Esophagus (tissue), 2 donors: ENCODE data around the gene PLEKHA8. TPM values are rescaled to one million over a fixed set of nuclear protein-coding genes. Genes with fewer than 3 reads are reported as not detected.

Experiments used
- H3K27ac ChIP-seq, 2 donors: one replicate each; pipeline ENCODE4 v1.5.1; 2013; ENCODE audit warnings: low read depth in 2 of 2, mild to moderate bottlenecking in 2 of 2, inconsistent platforms in 1 of 2, low read length in 1 of 2, moderate library complexity in 1 of 2
- H3K27me3 ChIP-seq, 2 donors: one replicate each; pipeline ENCODE4 v1.6.1; 2013; ENCODE audit warnings: low read length in 2 of 2, control low read depth in 1 of 2, mild to moderate bottlenecking in 1 of 2; ENCODE audit not compliant: insufficient read depth in 2 of 2, control insufficient read depth in 1 of 2
- H3K36me3 ChIP-seq, 2 donors: one replicate each; pipeline ENCODE4 v1.6.1; 2013; ENCODE audit warnings: low read length in 1 of 2; ENCODE audit not compliant: control insufficient read depth in 2 of 2, insufficient read depth in 2 of 2
- H3K4me1 ChIP-seq, 2 donors: one replicate each; pipeline ENCODE4 v1.6.1; 2013; ENCODE audit warnings: low read length in 1 of 2; ENCODE audit not compliant: control insufficient read depth in 2 of 2, insufficient read depth in 2 of 2
- H3K4me3 ChIP-seq, 2 donors: one replicate each; pipeline ENCODE4 v1.5.1; 2013; ENCODE audit warnings: low read length in 2 of 2, mild to moderate bottlenecking in 2 of 2, low read depth in 1 of 2, moderate library complexity in 1 of 2
- H3K9me3 ChIP-seq, 2 donors: one replicate each; pipeline ENCODE4 v1.6.1; 2013; ENCODE audit warnings: mild to moderate bottlenecking in 2 of 2, low read depth in 1 of 2, low read length in 1 of 2, moderate library complexity in 1 of 2; ENCODE audit not compliant: control insufficient read depth in 2 of 2, insufficient read depth in 1 of 2
- WGBS, 2 donors: extraction: QIAGEN DNeasy Blood & Tissue Kit; methylation state at CpG; one replicate each; pipeline ENCODE4 v1.1.7; 2013; 5-methylcytosine and 5-hydroxymethylcytosine counted together
- polyA plus RNA-seq, 2 donors: library from polyadenylated mRNA; stranded (reverse); fragments of 200-250 nt; gene quantifications; one replicate each; pipeline ENCODE4 v1.2.3, GENCODE V29; 2013
- donor health status: healthy with polysubstance abuse.
- donor health status: Bipolar disorder and iron deficiency.

Gene PLEKHA8
- polyA plus RNA-seq, 2 donors: 2.3 to 2.7 TPM

- Histone ChIP-seq H3K4me1 (peaks cover 0 to 6% of the 10 kb centered on the region in 2 donors), H3K27ac (no peak overlapping the region)
Measured at GRCh38 chr7:30145426-30145970, 117.3 kb downstream of the PLEKHA8 start.

DNA sequence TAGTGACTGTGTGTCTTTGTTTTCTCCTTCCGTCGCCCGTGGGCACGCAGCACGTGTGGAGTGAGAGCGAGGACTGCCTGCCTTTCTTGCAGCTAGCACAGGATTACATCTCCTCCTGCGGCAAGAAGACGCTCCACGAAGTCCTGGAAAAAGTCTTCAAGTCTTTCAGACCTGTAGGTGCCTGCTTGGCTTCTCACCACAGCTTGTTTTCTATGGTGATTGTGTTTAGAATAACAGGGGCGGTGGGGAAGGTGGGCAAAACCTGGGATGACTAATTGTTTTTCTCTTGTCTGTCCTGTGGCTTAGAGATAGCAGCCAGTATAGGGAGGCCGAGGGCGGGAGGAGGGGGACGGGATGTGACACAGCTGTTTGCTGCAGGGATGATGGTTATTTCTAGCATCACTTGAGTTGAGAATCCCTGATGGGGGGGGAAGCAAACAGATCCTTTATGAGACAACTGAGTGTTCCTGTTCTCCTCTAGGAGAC lies 118.0 kb downstream of the PLEKHA8 start:
- Histone ChIP-seq H3K36me3 (peaks cover 2 to 5% of the 10 kb centered on the region in 2 donors), H3K27me3 (no peaks in the 10 kb centered on the region), H3K4me3 (no peak overlapping the region), H3K27ac (peak overlapping the region in 1 of 2 donors; percentile 13), H3K9me3 (no peaks in the 10 kb centered on the region), H3K4me1 (peaks cover 0 to 6% of the 10 kb centered on the region in 2 donors)
- 81 to 82% methylated on average over 13 of the region's 13 CpGs for WGBS, 2 donors

More at GRCh38 chr7:30145426-30145970, 117.3 kb downstream of the PLEKHA8 start:
- WGBS, 2 donors: 76 to 80% methylated on average over 6 of the region's 6 CpGs
- no peak overlapping the region for H3K4me3 ChIP-seq
- H3K9me3 ChIP-seq: no peaks in the 10 kb centered on the region
- no peaks in the 10 kb centered on the region for H3K27me3 ChIP-seq
- H3K36me3 ChIP-seq: no peaks in the 10 kb centered on the region

GRCh38 chr7:30147223-30147622 lies 119.0 kb downstream of the PLEKHA8 start:
- peak overlapping the region in 1 of 2 donors; percentile 26 for H3K27ac ChIP-seq
- peaks cover 3 to 7% of the 10 kb centered on the region in 2 donors for H3K36me3 ChIP-seq
- no peak overlapping the region for H3K4me3 ChIP-seq
- H3K4me1 ChIP-seq: peaks cover 0 to 6% of the 10 kb centered on the region in 2 donors
- no peaks in the 10 kb centered on the region for H3K27me3 ChIP-seq
- WGBS, 2 donors: 62 to 71% methylated on average over 4 of the region's 4 CpGs
- H3K9me3 ChIP-seq: no peaks in the 10 kb centered on the region

- 90% methylated on average over 2 of the region's 2 CpGs for WGBS, 2 donors
- peaks cover 0 to 8% of the 10 kb centered on the region in 2 donors for H3K4me1 ChIP-seq
- no peaks in the 10 kb centered on the region for H3K27me3 ChIP-seq
- H3K27ac ChIP-seq: no peak overlapping the region
- H3K4me3 ChIP-seq: no peak overlapping the region
- H3K9me3 ChIP-seq: no peaks in the 10 kb centered on the region
- peaks cover 3 to 9% of the 10 kb centered on the region in 2 donors for H3K36me3 ChIP-seq
Measured at GRCh38 chr7:30147785-30148184, 119.6 kb downstream of the PLEKHA8 start.

DNA sequence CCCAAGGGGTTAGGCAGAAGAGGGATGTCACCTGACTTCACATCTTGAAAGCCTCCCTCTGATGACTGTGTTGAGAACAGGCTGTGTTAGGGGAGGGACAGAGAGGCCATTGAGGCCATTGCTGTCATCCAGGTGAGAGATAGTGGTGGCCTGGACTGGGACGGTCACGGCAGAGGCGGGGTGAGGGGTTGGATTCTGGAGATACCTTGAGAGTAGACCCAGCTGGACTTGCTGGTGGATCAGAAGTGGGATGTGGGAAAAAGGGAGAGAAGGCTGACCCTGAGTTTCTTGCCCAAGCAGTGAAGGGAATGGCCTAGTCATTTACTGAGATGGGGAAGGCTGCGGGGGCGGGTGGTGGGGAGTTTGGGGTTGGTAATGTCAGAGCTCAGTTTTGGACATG lies 120.2 kb downstream of the PLEKHA8 start:
- Histone ChIP-seq H3K4me1 (peaks cover 0 to 6% of the 10 kb centered on the region in 2 donors), H3K9me3 (no peaks in the 10 kb centered on the region), H3K27me3 (no peaks in the 10 kb centered on the region), H3K4me3 (no peak overlapping the region), H3K27ac (peak overlapping the region; percentile 43 to 72), H3K36me3 (peaks cover 3 to 9% of the 10 kb centered on the region in 2 donors)
- 96 to 97% methylated on average over 5 of the region's 5 CpGs for WGBS, 2 donors

DNA sequence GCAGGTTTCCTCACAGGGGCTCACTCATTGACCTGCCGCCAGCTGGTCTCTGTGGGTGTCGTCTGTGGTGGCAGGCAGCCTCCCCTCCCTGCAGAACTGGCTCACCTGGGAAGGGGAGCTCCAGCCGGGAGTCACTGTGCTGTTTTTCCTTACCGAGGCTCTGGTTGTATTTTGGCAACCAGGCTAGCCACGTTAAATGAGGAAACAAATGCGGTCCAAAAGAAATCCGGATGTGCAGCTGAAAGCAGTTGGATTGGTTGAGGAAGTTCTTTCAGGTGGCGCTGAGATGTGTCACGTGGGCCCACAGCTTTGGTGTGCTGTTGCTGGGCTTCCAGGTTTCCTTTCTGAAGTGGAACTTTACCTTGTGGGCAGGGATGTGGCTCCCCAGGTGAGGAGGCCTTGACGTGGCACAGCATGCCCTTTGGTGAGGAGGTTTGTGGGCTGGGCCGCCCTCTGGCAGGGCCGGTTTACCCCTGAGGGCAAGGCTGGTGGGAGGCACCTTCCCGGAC lies 120.8 kb downstream of the PLEKHA8 start:
- peak overlapping the region; percentile 72 to 88 for H3K27ac ChIP-seq
- 33 to 55% methylated on average over 13 of the region's 13 CpGs for WGBS, 2 donors
- H3K27me3 ChIP-seq: no peaks in the 10 kb centered on the region
- peak overlapping the region in 1 of 2 donors; percentile 31 for H3K4me3 ChIP-seq
- H3K9me3 ChIP-seq: no peaks in the 10 kb centered on the region
- H3K4me1 ChIP-seq: peaks cover 0 to 6% of the 10 kb centered on the region in 2 donors
- H3K36me3 ChIP-seq: peaks cover 3 to 9% of the 10 kb centered on the region in 2 donors

DNA sequence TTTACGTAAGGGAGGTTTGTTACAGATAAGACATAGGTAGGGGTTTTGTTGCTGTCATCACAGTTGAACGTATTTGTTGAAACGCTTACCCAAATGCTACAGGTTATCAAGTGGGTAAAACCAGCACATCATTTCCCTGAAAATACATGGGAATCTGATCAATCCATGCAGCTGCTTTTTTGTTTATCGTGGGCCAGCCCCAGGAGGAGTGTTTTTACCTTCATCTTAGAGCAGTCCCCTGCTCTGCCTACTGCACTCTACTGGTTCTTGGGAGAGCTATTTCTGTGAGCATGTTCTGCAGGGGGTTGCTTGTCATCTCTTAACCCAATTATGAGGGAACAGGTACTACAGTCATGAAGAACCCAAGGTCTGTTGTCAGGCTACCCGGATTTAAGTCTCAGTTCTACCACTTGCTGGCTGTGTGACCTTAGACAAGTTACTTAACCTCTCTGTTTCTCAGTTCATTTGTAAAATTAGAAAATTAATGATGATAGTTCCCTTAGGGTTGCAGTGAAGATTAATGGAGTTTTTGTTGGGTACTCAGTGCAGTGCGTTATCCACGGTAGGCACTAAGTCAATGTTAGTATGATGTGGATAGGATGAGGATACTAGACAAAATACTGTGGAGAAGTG lies 121.5 kb downstream of the PLEKHA8 start:
- Histone ChIP-seq H3K4me3 (no peak overlapping the region), H3K27me3 (no peaks in the 10 kb centered on the region), H3K9me3 (no peaks in the 10 kb centered on the region), H3K4me1 (peaks cover 0 to 6% of the 10 kb centered on the region in 2 donors), H3K36me3 (peaks cover 3 to 9% of the 10 kb centered on the region in 2 donors), H3K27ac (peak overlapping the region; percentile 72 to 88)
- WGBS, 2 donors: 83 to 86% methylated on average over 7 of the region's 7 CpGs

GRCh38 chr7:30150711-30151110 lies 122.5 kb downstream of the PLEKHA8 start:
- H3K4me1 ChIP-seq: peaks cover 0 to 6% of the 10 kb centered on the region in 2 donors
- WGBS, 2 donors: 87 to 93% methylated on average over 7 of the region's 7 CpGs
- H3K9me3 ChIP-seq: no peaks in the 10 kb centered on the region
- no peak overlapping the region for H3K27ac ChIP-seq
- H3K4me3 ChIP-seq: no peak overlapping the region
- H3K27me3 ChIP-seq: no peaks in the 10 kb centered on the region
- H3K36me3 ChIP-seq: peaks cover 3 to 9% of the 10 kb centered on the region in 2 donors

- H3K9me3 ChIP-seq: no peaks in the 10 kb centered on the region
- H3K4me1 ChIP-seq: peaks cover 0 to 2% of the 10 kb centered on the region in 2 donors
- no peak overlapping the region for H3K4me3 ChIP-seq
- H3K27me3 ChIP-seq: no peaks in the 10 kb centered on the region
- H3K27ac ChIP-seq: no peak overlapping the region
- peaks cover 3 to 9% of the 10 kb centered on the region in 2 donors for H3K36me3 ChIP-seq
- 86 to 90% methylated on average over 9 of the region's 9 CpGs for WGBS, 2 donors
Measured at GRCh38 chr7:30154111-30154587, 125.9 kb downstream of the PLEKHA8 start.
